Ramos (cell line): ENCODE measurements around the gene ZBTB14.

ENCODE experiments used
- in situ Hi-C: fragments of 300-500 bp; cut with MboI; formaldehyde crosslinking; loops from one replicate; pipeline ENCODE4 v1.14.3; 2022; ENCODE audit warnings: low sequenced_read_pairs; ENCODE audit not compliant: unreplicated experiment

ZBTB14 gene

DNA sequence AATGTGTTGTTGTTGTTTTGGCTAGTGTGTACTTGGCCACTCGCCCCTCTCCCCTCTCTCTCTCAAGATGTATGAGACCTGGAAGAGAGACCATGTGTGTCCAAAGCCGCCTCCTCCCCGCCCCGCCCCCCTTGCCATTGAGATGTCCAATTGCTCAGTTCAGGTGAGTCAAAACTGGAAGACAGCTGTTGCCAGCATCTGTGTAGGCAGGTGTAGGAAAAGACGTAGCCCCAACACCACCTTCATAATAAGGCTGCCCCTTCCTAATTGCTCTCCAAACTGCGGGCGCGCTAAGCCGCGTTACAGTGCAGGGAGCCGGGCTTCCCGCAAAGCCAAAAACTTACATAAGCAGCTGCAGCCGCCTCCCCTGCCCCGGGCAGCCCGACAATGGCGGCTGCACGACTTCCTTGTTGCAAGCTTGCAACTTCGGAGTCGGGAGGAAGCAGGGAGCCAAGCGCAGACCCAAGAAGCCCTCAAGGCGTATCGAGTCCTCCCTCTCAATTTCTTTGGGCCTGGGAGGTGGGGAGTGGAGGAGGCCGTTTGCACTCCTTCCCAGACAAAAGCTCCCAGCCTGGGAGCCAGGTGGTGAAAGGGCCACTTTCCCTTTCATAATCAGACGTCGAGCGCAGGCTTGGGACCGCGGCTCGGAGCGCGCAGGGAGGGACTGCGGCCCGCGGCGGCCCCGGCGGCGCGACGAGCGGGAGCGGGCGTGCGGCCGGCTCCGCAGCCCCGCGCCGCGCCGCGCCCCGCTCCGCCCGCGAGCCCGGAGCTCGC lies 882 bp downstream of the ZBTB14 start:
- in situ Hi-C loops = no loop called here

DNA sequence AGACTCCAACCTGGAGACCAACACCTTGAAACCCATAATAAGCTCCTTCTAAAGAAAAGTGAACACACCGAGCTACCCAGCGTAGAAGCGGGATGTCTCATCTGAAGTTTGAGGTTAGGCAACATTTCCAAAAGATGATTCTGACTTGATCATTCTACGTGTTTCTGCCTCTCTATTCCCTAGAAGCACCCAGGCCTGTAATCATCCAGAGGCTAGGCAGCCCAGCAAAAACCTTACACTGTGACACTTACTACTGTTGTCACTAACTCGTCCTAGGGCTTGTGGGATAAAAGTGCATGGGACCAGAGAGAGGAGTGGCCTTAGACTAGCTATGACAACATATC lies 1.4 kb downstream of the ZBTB14 start:
- in situ Hi-C loops = no loop called here

- in situ Hi-C loops = no loop called here
Measured at GRCh38 chr18:5288517-5288935, 7.0 kb downstream of the ZBTB14 start.

DNA sequence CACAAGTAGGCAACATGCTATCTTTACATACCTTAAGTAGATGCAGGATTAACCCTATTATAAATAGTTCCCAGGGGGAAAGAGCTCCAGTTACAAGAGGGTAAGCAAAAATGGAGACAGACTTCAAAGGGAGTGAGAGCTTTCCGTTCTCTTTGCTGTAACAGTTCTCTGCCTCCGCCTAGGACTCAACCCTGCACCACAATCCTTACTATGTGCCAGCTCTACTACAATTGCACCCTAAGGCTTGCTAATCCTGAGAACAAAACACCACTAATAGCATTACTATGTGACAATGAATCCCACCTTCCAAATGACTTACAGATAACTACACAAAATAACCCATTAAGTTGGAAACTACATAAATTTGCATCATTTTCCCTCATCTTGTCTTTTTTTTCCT lies 7.7 kb downstream of the ZBTB14 start:
- in situ Hi-C loops = no loop called here

DNA sequence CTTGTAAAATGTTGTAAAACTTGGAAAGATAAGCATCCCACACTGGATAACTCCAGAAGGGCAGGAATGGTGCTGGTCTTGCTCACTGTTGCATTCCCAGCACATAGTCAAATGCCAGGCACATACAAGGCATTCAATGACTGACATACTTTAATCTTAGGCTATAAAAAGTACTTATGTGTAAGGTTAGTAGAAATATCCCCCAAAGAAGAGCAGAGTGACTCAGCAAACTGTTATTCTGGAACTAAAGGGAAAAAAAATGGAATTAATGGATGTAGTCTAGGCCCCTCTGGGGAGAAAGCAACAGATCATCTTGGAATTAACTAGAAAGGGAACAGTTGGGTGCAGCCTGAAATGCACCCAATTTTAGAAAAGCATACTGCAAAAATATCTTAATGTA lies 9.0 kb downstream of the ZBTB14 start:
- in situ Hi-C loops = no loop called here

DNA sequence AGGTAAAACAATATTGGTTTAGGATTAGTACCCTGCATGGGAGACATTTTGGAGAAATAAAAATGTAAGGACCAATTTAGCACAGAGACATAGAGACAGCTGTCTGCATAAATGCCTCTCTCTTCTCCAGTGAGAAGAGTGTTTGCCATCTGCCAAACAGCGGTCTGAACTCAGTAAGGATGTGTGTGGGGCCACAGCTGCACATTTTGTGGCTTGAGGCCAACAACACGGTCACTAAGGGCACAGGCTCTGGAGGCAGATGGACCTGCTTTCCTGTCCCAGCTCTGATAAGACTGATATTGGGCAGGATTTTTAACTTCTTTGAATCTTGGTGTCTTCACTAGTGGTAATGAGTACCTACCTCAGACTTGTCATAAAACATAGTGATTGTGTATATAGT lies 10.2 kb downstream of the ZBTB14 start:
- in situ Hi-C loops = no loop called here

GRCh38 chr18:5284808-5285207 lies 10.7 kb downstream of the ZBTB14 start:
- in situ Hi-C loops = no loop called here

DNA sequence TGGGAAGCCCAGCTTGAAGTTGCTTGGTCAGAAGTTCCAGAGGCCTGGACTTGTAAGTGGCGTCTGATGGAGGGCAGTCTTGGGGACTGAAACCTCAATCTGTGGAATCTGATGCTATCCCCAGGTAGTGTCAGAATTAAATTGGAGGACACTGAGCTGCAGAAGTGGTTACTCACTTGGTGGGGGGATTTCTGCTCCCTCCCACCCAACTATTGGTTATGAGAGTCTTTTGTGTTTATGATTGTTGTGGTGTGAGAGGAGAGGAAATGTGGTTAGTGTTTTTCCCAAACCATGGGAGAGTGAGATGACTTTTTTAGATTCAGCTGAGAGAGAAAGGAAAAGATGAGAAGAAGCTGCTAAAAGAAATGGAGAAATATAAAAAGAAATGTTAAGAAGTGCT lies 12.8 kb downstream of the ZBTB14 start:
- in situ Hi-C loops = no loop called here

DNA sequence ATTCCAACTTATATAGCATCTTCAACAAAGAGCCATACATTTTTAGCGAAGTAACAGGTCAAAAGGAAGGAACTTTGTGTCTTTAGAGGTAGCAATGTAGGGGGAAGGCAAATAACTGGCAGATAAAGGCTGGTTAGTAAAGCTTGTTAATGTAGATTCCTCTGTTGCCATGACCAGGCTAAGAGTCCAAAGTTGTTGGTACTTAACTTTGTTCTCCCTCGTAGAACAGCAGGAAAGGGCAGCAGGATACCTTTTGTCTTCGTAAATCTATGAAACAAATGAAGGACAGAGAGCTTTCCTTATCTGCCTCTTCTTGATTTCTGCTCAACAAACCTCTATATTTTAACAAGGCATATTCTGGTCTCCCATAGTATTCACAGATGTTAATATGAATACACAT lies 18.6 kb downstream of the ZBTB14 start:
- in situ Hi-C loops = no loop called here

DNA sequence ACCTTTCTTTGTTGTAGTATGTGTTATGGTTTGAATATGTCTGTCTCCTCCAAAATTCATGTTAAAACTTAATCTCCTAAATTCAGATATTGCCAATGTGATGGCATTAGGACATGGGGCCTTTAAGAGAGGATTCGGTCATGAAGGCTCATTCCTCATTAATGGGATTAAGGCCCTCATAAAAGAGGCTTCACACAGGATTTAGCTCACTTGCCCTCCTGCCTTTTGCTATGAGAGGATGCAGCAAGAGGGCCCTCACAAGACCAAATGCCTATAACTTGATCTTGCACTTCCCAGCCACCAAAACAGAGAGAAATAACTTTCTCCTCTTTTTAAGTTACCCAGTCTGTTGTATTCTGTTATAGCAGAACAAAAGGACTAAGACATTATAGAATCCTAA lies 19.7 kb downstream of the ZBTB14 start:
- in situ Hi-C loops = no loop called here

DNA sequence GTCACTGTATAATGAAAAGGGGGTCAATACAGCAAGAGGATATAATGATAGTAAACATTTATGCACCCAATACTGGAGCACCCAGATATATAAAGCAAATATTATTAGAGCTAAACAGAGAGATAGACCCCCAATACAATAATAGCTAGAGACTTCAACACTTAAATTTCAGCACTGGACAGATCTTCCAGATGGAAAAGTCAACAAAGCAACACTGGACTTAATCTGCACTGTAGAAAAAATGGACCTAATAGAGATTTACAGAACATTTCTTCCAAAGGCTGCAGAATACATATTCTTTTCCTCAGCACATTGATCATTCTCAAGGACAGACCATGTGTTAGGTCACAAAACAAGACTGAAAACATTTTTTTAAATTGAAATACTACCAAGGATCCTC lies 26.7 kb downstream of the ZBTB14 start:
- in situ Hi-C loops = no loop called here

DNA sequence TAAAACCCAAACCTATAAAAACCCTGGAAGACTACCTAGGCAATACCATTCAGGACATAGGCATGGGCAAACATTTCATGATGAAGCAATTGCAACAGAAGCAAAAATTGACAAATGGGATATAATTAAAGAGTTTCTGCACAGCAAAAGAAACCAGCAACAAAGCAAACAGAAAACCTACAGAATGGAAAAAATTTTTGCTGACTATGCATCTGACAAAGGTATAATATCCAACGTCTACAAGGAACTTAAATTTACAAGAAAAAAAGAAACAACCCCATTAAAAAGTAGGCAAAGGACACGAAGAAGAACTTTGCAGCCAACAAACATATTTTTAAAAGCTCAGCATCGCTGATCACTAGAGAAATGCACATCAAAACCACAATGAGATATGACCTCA lies 28.8 kb downstream of the ZBTB14 start:
- in situ Hi-C loops = no loop called here

- in situ Hi-C loops = no loop called here
Measured at GRCh38 chr18:5253910-5254309, 41.6 kb downstream of the ZBTB14 start.

DNA sequence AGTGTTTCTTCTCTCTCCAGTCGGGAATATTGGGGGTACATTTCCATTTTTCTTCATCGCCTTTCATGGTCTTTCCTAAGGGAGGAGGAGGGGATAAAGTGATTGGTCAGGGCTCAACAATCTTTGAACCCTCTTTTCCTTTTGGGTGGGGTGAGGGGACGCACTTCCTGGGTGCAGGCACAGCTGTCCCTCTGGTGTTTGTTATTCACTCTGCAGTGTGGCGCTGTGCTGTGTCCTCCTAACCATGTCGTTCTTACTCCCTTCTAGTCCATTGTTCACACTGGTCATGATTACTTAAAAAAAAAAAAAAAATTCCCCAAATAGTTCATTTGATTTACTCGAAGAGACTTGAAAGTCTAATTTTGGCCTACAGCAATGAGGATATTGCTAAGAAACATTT lies 44.4 kb downstream of the ZBTB14 start:
- in situ Hi-C loops = no loop called here

GRCh38 chr18:5250603-5251002 lies 44.9 kb downstream of the ZBTB14 start:
- in situ Hi-C loops = no loop called here

DNA sequence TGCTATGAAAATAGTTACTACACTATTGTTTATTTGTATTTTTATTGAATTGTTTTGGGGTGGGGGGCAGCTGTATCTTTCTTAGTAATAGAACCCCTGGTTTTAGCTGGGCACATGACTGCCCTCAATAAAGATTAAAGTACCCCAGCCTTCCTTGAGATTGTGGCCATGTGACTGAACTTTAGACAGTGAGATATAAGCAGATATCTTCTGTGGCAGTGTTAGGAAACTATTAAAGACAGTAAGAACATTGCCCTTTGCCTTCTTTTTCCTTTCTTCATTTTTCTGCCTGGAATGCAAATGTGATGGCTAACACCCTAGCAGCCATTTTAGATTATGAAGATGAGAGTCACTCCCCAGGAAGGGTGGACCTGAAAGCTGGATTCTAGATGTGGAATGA lies 50.6 kb downstream of the ZBTB14 start:
- in situ Hi-C loops = no loop called here

GRCh38 chr18:5239447-5239846 lies 56.1 kb downstream of the ZBTB14 start:
- in situ Hi-C loops = no loop called here
